CD4-positive, alpha-beta T cell treated with Interleukin-6 at 100 ng/mL for 8 hours (primary cell): ENCODE data around the gene HLTF.

Experiments used
- DNase-seq: peaks from one replicate; pipeline ENCODE4 v3.0.0-alpha.2; 2020; ENCODE audit warnings: mixed read lengths, low spot score

The HLTF gene

GRCh38 chr3:149085828-149086231 is 503 bp downstream of the HLTF start:
- DNase-seq = peak; percentile 9

- DNase-seq = no peak
These were observed 4.6 kb downstream of the HLTF start for GRCh38 chr3:149081772-149082171.

- DNase-seq = no peak
These were observed 5.6 kb downstream of the HLTF start for GRCh38 chr3:149080699-149081091.

DNA sequence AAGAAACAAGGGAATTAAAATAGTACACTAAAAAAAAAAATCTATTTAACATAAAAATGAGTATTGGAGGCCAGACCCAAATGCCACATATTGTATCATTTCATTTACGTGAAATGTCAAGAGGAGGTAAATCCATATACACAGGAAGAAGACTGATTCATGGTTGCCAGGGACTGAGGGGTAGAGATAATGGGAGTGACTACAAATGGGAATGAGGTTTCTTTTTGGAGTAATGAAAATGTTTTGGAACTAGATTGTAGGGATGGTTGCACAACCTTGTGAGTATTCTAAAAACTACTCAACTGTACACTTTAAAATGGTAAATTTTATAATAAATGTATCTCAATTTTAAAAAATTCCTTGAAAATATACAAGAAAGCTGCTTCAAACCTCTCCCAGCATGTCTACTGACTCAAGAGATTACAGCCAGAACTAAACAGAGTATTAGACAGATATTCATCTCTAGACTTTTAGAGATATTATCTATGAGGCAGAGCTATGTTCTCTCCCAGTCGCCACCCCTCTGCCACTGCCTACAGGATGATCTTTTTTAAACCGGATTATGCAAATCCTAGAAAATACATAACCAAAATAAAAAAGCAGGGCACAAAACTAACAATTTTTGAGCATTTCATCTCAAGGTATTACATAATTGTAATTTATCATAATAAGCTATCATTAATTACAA is 6.2 kb downstream of the HLTF start:
- no peak for DNase-seq

DNA sequence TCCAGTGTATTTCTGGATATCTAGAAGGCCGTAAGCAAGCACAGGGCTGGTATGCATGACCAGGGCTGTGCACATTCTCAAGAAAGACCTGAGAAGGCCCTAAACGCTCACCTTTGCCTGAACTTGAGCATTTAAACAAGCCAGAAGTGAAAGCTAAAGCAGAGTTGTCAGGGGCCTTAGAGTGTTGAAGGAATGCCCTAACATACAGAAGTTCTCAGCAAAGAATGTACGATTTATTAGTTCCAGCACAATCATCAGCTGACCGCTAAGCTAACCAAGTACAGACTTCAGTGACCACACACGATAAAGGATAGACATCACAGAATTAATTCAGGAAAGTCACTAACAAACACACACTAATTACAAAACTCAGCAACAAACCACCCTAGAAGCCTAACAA is 8.7 kb downstream of the HLTF start:
- DNase-seq = no peak

DNA sequence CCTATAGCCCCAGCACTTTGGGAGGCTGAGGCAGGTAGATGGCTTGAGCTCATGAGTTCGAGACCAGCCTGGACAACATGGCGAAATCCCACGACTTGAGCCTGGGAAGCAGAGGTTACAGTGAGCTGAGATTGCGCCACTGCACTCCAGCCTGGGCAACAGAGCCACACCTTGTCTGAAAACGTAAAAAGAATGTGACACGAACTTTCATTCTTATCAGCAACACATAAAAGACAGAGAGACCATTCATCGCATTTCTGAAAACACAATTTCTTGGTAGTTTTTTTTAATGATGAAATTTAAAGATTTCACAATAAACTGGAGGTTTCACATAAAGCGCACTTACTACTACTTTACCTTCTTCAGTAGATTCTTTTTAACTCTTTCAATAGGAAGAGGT is 18.4 kb downstream of the HLTF start:
- no peak for DNase-seq

DNA sequence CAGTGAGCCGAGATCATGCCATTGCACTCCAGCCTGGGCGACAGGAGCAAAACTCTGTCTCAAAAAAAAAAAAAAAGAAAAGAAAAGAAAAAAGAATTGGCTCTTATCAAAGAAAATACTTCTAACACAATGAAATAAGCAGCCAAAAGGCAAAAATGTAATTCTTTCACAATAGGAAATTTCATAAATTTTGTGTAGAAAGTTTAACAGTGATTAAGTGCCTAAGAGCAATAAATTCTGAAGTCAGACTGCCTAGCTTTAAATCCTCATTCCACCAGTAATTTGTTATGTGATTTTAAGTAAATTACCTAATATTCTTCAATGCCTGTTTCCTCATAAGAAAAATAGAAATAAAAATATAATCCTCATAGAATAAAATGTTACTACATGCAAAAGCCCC is 24.6 kb downstream of the HLTF start:
- DNase-seq = no peak

DNA sequence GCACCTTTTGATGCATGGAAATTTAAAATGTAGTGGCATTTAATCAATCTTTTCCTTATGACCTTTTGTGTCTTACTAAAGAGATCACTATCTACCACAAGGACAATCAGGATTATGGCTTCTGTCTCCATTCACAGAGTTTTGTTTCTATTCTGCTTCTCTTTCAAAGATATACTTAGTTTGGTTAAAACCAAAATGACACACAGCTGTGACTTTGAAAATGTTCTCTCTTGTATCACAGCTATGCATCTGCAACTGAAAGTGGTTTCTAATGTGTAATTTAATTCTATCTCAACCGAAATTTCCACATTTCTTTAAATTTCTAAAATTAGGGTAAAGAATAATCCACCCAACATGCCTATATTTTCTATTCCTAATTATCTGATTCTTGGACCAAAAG is 27.7 kb downstream of the HLTF start:
- no peak for DNase-seq

GRCh38 chr3:149058198-149058597 is 28.1 kb downstream of the HLTF start:
- no peak for DNase-seq

- DNase-seq = no peak
These were observed 30.8 kb downstream of the HLTF start for GRCh38 chr3:149055575-149055974.

DNA sequence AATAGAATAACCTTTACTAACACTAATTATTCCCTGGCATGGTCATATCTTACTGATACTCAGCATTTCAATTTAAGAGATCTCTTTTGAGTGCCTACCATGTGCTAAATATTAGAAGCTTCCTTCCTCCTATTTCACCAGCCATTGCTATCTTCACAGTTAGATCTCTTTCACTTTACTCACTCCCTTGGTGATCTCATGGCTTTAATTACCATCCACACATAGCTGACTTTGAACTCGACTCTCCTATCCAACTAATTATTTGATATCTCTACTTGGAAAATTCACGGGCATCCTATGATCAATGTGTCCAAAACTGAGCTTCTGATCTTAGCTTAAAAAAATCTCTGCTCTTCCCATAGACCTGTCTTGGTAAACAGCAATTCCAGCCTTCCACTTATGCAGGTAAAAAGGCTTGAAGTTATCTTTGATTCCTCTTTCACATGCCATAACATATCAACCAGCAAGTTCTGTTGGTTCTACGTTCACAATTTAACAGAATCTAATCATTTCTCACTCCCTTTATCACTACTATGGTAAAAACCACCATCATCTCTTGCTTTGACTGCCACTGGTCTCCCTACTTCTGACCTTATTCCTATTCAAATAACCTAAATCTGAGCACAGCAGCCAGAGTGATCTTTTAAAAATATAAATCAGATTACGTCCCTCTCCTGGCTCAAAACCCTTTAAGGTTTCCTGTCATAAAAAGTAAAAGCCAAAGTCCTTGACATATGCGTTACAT is 41.8 kb downstream of the HLTF start:
- DNase-seq = no peak

- no peak for DNase-seq
These were observed 43.4 kb downstream of the HLTF start for GRCh38 chr3:149042789-149043386.

GRCh38 chr3:149038322-149038721 is 48.0 kb downstream of the HLTF start:
- DNase-seq = no peak

- DNase-seq = no peak
These were observed 48.6 kb downstream of the HLTF start for GRCh38 chr3:149037684-149038083.

- no peak for DNase-seq
These were observed 55.2 kb downstream of the HLTF start for GRCh38 chr3:149031096-149031495.

- DNase-seq = no peak
These were observed 59.6 kb downstream of the HLTF start for GRCh38 chr3:149026718-149027117.

DNA sequence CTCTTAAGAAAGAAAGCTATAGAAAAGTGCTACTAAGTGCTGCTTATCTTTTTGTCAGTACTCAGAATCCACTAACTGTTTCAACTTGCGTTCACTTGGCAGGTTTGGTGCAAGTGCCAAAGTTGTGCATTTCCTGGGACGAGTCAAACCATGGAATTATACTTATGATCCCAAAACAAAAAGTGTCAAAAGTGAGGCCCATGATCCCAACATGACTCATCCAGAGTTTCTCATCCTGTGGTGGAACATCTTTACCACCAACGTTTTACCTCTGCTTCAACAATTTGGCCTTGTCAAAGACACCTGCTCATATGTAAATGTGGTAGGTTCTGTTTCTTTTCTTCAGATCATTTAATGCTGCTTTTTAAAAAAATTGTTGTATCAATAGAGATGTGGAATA is 62.4 kb downstream of the HLTF start:
- no peak for DNase-seq

- DNase-seq = no peak
These were observed 64.5 kb downstream of the HLTF start for GRCh38 chr3:149021830-149022229.

DNA sequence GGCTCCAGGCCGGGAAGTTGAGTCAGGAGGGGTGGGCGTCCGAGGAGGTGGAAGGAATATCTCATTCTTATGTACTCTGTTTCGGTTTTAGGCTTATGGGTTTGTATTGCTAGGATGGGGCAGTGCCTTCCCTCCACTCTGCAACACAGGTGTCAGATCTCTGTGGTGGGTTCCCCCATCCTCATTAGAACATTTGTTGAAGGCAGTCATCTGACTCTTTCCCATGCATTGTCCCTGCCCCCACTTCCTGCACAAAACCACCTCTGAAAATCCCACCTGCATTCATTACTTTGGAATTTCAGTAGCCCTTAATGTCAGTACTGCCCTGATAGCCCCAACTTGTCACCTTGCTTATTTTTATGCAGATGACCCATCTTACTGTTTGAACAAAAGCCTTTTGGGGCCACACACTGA is 65.5 kb downstream of the HLTF start:
- no peak for DNase-seq

- DNase-seq = no peak
These were observed 66.0 kb downstream of the HLTF start for GRCh38 chr3:149020196-149020838.

DNA sequence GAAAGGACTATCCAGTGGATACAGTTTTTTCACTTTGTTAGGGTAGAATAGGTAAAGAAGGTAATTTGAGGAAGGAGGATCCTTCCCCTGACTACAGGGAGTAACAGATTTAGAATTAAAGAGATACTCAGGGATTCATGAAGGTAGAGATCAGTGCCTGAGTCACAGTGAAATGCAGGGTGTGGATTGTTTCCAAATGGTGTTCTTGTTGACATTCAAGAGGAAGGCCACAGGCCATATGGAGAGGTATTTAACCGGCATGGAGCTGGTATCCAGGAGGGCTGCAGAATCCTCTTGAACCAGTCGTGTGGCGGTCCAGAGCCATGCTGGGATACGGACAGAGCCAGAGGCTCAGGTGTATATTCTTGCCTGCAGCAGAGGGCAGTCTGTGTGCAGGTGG is 66.8 kb downstream of the HLTF start:
- DNase-seq = no peak

DNA sequence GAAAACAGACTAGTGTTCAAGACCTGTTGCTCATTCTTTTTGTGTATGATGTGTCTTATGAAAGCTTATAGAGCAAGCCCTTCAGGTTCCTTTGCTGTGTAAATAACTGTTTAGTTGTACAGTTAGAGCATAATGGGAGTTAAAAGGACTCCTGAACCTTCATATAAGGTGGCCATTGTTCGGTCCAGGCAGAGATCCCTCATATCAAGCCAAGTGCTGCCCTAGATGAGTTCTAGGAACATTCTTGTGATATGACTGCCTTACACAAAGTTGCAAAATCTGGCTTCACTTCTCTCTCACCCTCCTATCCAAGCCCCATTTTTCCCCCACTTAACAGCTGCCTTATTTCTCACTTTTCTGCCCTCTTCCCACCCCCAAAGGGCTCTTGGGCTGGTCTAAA is 68.1 kb downstream of the HLTF start:
- DNase-seq = no peak
